ENCODE measurements around the gene GPX1.
"Not testable (repeated sequence)": the region's sequence is repeated elsewhere in the genome, so short reads cannot be mapped to it uniquely, and the experiment has no call there.

Gene GPX1

GRCh38 chr3:49358217-49358883 lies at the start of gene GPX1:
Gene GPX1, minus strand, starts transcription at chr3:49358353. Its CDS starts 75 bp downstream, at chr3:49358278.
- H3K36me3 ChIP-seq (ENCODE audit: insufficient read depth) = no peaks in the 10 kb centered on the region
- H3K9ac ChIP-seq = no peak within 1 kb of the TSS
- no peak within 1 kb of the TSS for H3K4me2 ChIP-seq
- H3K27me3 ChIP-seq (ENCODE audit: insufficient read depth, low read depth) = no peaks in the 10 kb centered on the region
- peaks cover 13% of the 10 kb centered on the region for H3K4me1 ChIP-seq (ENCODE audit: low read depth, poor library complexity, severe bottlenecking)
- H3K79me2 ChIP-seq (ENCODE audit: insufficient read depth, low read depth) = no peaks in the 10 kb centered on the region
- H4K20me1 ChIP-seq (ENCODE audit: insufficient read depth) = no peaks in the 10 kb centered on the region
- no peak within 1 kb of the TSS for H2AFZ ChIP-seq (ENCODE audit: low read depth)
- no peak within 1 kb of the TSS for H3K27ac ChIP-seq
- TF ChIP-seq CTCF (conservative IDR thresholded peaks at IDR 0.05; ENCODE audit: low read depth, low read length) = no peak
- no peak within 1 kb of the TSS for H3K4me3 ChIP-seq (IDR thresholded peaks at IDR 0.05; ENCODE audit: insufficient read depth, low read depth, low read length)

- H3K4me2 ChIP-seq = no peak overlapping the region
- no peak for TF ChIP-seq CTCF (conservative IDR thresholded peaks at IDR 0.05; ENCODE audit: low read depth, low read length)
These were observed 48.7 kb upstream of the GPX1 start for GRCh38 chr3:49406571-49407565.

GRCh38 chr3:49405570-49405969 lies 47.4 kb upstream of the GPX1 start:
- not testable (repeated sequence) for H3K9ac ChIP-seq; H3K27ac ChIP-seq; H3K36me3 ChIP-seq (ENCODE audit: insufficient read depth); H3K4me3 ChIP-seq (IDR thresholded peaks at IDR 0.05; ENCODE audit: insufficient read depth, low read depth, low read length); H3K27me3 ChIP-seq (ENCODE audit: insufficient read depth, low read depth); H2AFZ ChIP-seq (ENCODE audit: low read depth); H3K4me2 ChIP-seq
- Histone ChIP-seq H4K20me1 (ENCODE audit: insufficient read depth) (peaks cover 21% of the 10 kb centered on the region; the same call in 1 of the 2 replicates), H3K79me2 (ENCODE audit: insufficient read depth, low read depth) (peaks cover 95% of the 10 kb centered on the region), H3K4me1 (ENCODE audit: low read depth, poor library complexity, severe bottlenecking) (peaks cover 13% of the 10 kb centered on the region)

More at GRCh38 chr3:49406571-49407565, 48.7 kb upstream of the GPX1 start:
- peaks cover 24% of the 10 kb centered on the region; the same call in 1 of the 2 replicates for H4K20me1 ChIP-seq (ENCODE audit: insufficient read depth)
- no peaks in the 10 kb centered on the region for H3K27me3 ChIP-seq (ENCODE audit: insufficient read depth, low read depth)
- peaks cover 17% of the 10 kb centered on the region for H3K4me1 ChIP-seq (ENCODE audit: low read depth, poor library complexity, severe bottlenecking)
- H3K27ac ChIP-seq = no peak overlapping the region
- no peak overlapping the region for H3K4me3 ChIP-seq (IDR thresholded peaks at IDR 0.05; ENCODE audit: insufficient read depth, low read depth, low read length)
- H2AFZ ChIP-seq (ENCODE audit: low read depth) = no peak overlapping the region
- no peaks in the 10 kb centered on the region for H3K36me3 ChIP-seq (ENCODE audit: insufficient read depth)
- H3K9ac ChIP-seq = no peak overlapping the region
- H3K79me2 ChIP-seq (ENCODE audit: insufficient read depth, low read depth) = peaks cover 90% of the 10 kb centered on the region

GRCh38 chr3:49403891-49404290 lies 45.7 kb upstream of the GPX1 start:
- Histone ChIP-seq H3K27ac (no peak overlapping the region), H3K27me3 (ENCODE audit: insufficient read depth, low read depth) (no peaks in the 10 kb centered on the region), H4K20me1 (ENCODE audit: insufficient read depth) (0 out of 2 replicates have a peak, but pooled peaks cover 7% of the 10 kb centered on the region), H3K4me3 (IDR thresholded peaks at IDR 0.05; ENCODE audit: insufficient read depth, low read depth, low read length) (no peak overlapping the region), H3K9ac (no peak overlapping the region), H2AFZ (ENCODE audit: low read depth) (no peak overlapping the region), H3K4me1 (ENCODE audit: low read depth, poor library complexity, severe bottlenecking) (no peaks in the 10 kb centered on the region), H3K36me3 (ENCODE audit: insufficient read depth) (no peaks in the 10 kb centered on the region), H3K4me2 (no peak overlapping the region), H3K79me2 (ENCODE audit: insufficient read depth, low read depth) (peaks cover 96% of the 10 kb centered on the region)
- TF ChIP-seq CTCF (conservative IDR thresholded peaks at IDR 0.05; ENCODE audit: low read depth, low read length) = no peak

All from KMS-11 (cell line).